CD4-positive, alpha-beta T cell treated with Interleukin-10 for 1 hour (primary cell): ENCODE results near the gene PPFIBP1.
A peak's percentile ranks its signal among the peaks of the same experiment; 100 is the strongest.

Source experiments
- DNase-seq: peaks from one replicate; pipeline ENCODE4 v3.0.0-alpha.2; 2020

The PPFIBP1 gene

DNA sequence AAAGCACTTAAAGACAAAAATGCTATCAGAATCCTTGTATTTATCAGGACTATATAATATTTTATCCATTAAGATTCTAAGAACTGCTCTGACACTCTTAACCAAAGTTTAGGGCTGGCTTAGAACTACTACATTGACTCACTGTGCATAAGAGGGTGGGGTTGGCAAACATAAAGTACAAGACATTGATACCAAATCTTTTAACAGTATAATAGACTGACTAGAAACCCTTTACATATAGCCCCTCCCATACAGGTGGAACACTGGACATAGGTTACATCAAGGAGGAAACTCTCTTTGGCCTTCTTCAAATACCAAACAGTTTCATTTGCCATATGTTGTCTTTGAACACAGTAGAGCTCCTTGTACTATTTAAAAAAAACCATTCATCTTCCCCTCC, 156.6 kb downstream of the PPFIBP1 start:
- no peak for DNase-seq

DNA sequence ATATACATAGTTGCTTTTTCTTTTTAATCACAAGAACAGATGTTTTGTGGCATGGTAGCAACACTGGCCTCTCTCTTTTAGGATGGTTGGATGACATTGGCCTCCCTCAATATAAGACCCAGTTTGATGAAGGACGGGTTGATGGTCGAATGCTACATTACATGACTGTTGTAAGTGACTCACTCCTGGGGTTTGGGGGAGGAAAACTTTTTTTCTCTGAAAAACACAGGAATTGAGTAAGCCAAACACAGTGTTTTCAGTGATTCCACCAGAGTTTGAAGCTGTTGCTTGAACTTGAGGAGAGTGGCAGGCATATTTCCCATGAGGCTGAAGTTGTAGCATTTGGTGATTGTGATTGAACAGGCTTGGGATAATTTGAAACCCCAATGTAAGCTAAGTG, 158.5 kb downstream of the PPFIBP1 start:
- no peak for DNase-seq

DNA sequence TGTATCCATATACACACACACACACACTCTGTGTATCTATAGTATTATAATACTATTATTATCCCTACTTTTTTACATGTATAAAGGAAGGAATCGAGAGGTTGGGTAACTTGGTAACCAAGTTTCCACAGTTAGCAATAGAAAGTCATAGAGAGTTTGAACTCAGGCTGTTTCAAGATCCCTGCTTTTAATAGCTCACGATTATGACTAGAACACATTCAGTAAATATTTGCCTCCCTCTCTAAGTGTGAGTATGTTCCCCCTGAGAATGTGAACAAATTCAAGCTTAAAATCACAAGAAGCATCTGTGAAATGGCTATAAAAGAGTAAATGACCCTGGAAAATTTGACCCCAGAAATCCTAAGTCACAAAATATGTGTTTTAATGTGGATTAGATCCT, 161.3 kb downstream of the PPFIBP1 start:
- no peak for DNase-seq

DNA sequence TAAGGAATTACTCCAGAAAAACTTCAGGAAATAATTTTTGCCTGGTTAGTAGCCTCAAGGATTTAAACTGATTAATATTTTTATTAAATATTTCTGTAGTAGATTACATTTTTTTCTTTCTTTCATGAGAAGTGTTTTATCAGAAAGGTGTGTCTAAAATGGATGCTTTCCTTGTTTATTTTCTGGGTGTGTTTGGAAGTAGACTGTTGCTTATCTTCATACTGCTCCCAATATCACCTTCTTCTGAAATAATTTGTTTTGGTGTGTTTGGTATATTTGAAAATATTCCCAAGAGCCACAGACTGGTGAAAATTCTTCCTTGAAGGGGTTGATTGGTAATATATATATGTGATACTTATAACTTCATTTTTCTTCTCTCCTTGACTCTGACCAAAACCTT, 162.1 kb downstream of the PPFIBP1 start:
- no peak for DNase-seq

DNA sequence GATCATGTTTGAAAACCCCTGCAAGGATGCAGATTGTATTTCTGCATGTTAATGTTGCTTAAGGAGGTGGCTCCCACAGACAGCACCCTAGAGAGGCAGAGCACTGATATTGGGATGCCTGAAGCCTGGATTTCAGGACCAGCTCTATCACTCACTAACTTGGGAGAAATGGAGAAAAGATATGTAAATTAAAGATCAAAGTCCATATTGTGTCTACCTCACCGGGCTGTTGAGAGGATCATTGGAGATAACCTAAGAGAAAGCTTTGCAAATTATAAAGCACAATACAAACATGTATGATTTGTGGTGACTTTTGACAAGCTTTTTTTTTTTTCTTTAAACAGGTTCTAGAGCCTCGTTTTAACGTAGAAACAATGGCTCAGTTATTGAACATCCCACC, 164.7 kb downstream of the PPFIBP1 start:
- no peak for DNase-seq

GRCh38 chr12:27689558-27690180, 165.7 kb downstream of the PPFIBP1 start:
- DNase-seq = no peak

DNA sequence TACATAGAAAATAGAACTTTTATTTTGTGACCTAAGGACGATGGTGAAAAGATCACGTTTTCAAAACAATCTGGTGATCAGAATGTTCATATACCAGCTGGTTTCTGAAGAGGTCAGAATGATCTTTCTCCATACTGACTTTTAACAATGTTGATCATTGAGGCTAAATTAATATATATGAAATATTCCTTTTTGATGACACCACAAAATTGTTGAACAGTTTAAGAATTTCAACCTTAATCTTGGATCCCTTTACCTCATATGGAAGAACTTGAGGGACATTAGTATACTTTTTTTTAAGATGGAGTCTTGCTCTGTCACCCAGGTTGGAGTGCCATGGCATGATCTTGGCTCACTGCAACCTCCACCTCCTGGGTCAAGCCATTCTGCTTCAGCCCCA, 169.4 kb downstream of the PPFIBP1 start:
- DNase-seq = no peak

DNA sequence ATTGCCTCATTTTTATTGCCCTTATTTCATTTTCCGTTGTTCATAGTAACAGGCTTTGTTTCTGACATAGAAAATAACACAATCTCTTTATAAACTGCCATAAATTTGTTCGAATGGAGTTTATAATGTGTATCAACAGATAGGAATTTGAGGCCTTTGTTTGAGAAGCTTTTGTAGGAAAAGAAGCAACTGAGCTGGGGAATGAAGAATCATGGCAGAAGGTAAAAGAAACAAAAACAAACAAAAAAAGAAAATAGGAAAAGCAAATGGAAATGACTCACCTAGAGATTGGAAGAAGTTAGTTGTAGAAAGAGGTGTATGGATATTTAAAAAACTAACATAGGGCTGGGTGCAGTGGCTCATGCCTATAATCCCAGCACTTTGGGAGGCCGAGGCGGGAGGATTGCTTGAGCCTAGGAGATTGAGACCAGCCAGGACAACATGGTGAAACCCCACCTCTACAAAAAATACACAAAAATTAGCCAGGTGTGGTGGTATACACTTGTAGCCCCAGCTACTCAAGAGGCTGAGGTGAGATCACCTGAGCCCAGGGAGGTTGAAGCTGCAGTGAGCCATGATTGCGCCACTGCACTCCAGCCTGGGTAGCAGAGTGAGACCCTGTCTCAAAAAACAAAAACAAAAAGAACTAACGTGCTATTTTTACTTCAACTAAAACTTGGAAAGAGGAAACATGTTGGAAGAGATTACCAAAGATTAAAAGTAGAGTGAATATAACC, 171.7 kb downstream of the PPFIBP1 start:
- DNase-seq = no peak

DNA sequence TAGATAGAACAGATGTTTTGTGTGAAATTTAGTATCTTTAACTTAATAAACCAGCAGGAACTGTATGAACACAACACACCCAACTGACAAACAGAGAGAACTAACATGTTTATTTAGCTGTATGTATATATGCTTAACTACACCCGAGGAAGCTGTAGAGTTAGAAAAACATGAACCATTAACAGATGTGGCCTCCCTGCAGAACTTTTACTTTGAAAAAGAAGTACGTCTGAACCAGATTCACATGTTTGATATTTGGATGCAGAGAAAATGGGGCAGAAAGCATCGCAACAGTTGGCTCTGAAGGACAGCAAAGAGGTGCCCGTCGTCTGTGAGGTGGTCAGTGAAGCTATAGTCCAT, 172.3 kb downstream of the PPFIBP1 start, which contains the start of gene REP15:
Gene REP15 (plus strand): TSS at position 155 of the 360 bp plus-strand sequence. CDS start 116 bp downstream, at position 271.
- DNase-seq = no peak

DNA sequence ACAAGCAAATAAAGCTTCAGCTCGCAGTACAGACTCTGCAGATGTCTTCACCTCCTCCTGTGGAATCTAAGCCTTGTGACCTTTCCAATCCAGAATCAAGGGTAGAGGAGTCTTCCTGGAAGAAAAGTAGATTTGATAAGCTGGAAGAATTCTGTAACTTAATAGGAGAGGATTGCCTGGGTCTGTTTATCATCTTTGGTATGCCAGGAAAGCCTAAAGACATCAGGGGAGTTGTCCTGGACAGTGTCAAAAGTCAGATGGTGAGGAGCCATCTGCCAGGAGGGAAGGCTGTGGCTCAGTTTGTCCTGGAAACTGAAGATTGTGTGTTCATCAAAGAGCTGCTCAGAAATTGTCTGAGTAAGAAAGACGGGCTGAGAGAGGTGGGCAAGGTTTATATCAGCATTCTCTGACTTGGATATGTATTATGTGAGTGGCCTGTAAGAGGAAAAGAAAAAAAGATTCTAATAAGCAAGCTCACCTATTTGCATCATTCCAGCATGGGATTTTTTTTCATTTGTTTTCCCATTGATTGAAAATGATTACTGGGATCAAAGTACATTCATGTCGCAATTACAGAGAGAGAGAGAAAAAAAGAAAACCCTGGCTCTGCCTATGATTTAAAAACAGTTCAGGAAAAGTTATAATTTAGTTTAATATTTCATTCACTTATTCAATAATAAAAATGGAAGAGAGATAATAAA, 173.0 kb downstream of the PPFIBP1 start:
- DNase-seq = no peak

DNA sequence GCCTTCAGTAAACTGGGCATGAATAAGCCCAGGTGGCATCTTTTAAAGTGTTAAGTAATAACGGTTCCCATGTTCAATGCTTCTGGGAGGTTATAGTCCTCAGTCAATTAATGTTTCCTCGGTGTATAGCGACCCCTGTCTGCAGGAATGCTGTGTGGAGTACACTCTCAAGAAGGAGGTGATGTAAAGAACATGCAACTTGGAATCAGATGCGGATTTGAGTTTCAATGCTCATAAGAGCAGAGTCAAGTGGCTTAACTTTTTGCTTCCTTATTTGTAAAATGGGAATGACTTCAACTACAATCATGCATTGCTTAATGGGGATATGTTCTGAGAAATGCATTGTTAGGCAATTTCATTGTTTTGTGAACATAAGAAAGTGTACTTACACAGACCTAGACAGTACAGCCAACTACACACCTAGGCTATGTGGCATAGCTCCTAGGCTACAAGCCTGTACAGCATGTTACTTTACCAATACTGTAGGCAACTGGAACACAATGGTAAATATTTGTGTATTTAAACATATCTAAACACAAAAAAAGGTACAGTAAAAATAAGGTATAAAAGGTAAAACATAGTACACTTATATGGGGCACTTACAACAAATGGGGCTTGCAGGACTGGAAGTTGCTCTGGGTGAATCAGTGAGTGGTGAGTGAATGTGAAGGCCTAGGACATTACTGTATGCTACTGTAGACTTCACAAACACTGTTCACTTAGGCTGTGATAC, 179.9 kb downstream of the PPFIBP1 start:
- DNase-seq = peak; percentile 73

- no peak for DNase-seq
Observed at GRCh38 chr12:27705263-27705662, 181.3 kb downstream of the PPFIBP1 start.

- DNase-seq = no peak
Observed at GRCh38 chr12:27707216-27707615, 183.2 kb downstream of the PPFIBP1 start.

GRCh38 chr12:27709212-27709931, 185.4 kb downstream of the PPFIBP1 start:
- no peak for DNase-seq

DNA sequence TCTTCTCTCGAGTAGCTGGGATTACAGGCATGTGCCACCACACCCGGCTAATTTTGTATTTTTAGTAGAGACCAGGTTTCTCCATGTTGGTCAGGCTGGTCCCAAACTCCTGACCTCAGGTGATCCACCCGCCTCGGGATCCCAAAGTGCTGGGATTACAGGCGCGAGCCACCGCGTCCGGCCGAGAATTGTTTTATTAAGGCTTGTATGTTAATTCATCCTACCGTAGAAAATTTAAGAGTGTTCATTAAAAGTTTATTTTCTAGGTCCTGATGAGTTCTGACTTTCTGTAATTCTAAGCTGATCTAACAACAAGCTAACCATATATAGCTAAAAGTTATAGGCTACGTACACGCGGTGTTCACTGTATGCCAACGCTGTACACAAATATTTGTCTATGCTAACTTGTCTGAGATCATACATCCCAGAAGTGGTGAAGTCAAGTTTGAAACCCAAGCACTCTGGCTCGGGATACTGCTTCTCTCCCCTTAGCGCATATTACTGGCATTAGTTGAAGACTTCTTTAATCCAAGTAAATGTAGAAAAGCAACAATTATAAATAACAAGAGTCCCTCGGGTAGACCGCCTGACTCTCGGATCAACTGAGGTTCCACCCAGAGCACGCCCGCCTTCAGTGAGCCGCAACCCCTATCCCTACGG, 186.1 kb downstream of the PPFIBP1 start:
- no peak for DNase-seq

GRCh38 chr12:27710592-27711316, 186.7 kb downstream of the PPFIBP1 start, which contains the start of gene MRPS35:
TSS of gene MRPS35 (plus strand) at chr12:27710832. CDS start at chr12:27710844, 12 bp downstream.
- peak; percentile 92 for DNase-seq

DNA sequence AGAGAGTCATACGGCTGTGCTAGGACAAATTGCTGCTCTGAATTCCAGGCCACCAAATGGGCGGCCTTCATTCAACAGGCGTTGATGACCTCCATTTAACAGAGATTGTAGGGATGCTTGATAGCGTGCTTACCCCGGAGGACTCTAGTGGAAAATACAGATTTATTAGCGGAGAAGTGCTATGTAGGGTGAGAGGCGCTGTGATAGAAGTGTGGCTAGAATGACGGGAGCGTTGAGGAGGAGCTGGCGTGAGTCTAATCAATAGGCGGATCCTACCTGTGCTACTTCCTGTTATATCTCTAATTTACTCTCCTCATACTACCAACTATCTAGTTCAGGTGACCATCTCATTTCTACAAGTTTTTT, 187.3 kb downstream of the PPFIBP1 start:
- peak; percentile 10 for DNase-seq

- DNase-seq = no peak
Observed at GRCh38 chr12:27711967-27712366, 188.0 kb downstream of the PPFIBP1 start.

- no peak for DNase-seq
Observed at GRCh38 chr12:27723212-27723611, 199.2 kb downstream of the PPFIBP1 start.

DNA sequence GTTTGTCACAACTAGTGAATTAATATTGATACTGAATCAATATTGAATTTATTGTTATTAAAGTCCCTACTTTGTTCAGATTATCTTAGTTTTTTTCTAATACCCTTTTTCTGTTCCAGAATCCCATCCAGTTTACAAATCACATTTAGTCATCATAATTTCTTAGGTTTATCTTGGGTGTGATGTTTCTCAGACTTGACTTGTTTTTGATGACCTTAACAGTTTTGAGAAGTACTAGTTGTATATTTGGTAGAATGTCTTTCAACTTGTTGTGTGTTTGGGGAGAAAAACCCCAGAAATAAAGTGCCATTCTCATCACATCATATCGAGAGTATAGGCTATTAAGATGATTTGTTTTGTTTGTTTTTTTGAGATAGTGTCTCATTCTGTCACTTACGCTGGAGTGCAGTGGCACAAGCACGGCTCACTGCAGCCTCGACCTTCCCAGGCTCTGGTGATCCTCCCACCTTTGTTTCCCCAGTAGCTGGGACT, 206.1 kb downstream of the PPFIBP1 start:
- no peak for DNase-seq

- peak; percentile 3 for DNase-seq
Observed at GRCh38 chr12:27732281-27732680, 208.3 kb downstream of the PPFIBP1 start.
